Measurements from ENCODE around the gene MOSPD2.

Gene MOSPD2

GRCh38 chrX:14872851-14873675 is at the start of gene MOSPD2, which contains the start of gene FANCB (continued):
- peak; percentile 34; the same call in 1 of the 2 replicates for TF ChIP-seq ZFP37 (tag by site-specific recombination; IDR thresholded peaks at IDR 0.05)
- no peak for TF ChIP-seq ZNF280D (tag by site-specific recombination; IDR thresholded peaks at IDR 0.05)
- peak; percentile 83 for TF ChIP-seq ZFHX2 (tag by site-specific recombination; conservative IDR thresholded peaks at IDR 0.05)
- TF ChIP-seq SP2 (tag by site-specific recombination; IDR thresholded peaks at IDR 0.05) = peak; percentile 93
- peak; percentile 25; the same call in 1 of the 2 replicates for TF ChIP-seq SP7 (tag by site-specific recombination; IDR thresholded peaks at IDR 0.05)
- TF ChIP-seq GLIS2 (tag by site-specific recombination; IDR thresholded peaks at IDR 0.05) = peak; percentile 92
- no peak for TF ChIP-seq PRDM10 (tag by site-specific recombination; IDR thresholded peaks at IDR 0.05)
- no peak for TF ChIP-seq RBAK (tag by site-specific recombination; IDR thresholded peaks at IDR 0.05)
- peak; percentile 61; the same call in 1 of the 2 replicates for TF ChIP-seq ZEB2 (tag by site-specific recombination; IDR thresholded peaks at IDR 0.05)
- no peak for TF ChIP-seq ZNF449 (tag by site-specific recombination; IDR thresholded peaks at IDR 0.05)
- 0 out of 2 replicates have a peak, but pooled peaks have one; percentile 24 for TF ChIP-seq IKZF3 (tag by site-specific recombination; IDR thresholded peaks at IDR 0.05)
- TF ChIP-seq ZBTB17 (tag by site-specific recombination; IDR thresholded peaks at IDR 0.05) = peak; percentile 69
- TF ChIP-seq KLF8 (tag by site-specific recombination; IDR thresholded peaks at IDR 0.05) = peak; percentile 57; the same call in 1 of the 2 replicates
- TF ChIP-seq ZNF596 (tag by site-specific recombination; IDR thresholded peaks at IDR 0.05) = no peak
- peak; percentile 68 for TF ChIP-seq PATZ1 (tag by site-specific recombination; IDR thresholded peaks at IDR 0.05)
- TF ChIP-seq ZNF2 (tag by site-specific recombination; IDR thresholded peaks at IDR 0.05) = peak; percentile 46; the same call in 1 of the 2 replicates
- peak; percentile 88 for TF ChIP-seq SP3 (tag by site-specific recombination; IDR thresholded peaks at IDR 0.05)
- peak; percentile 40; the same call in 1 of the 2 replicates for TF ChIP-seq ZNF366 (tag by site-specific recombination; conservative IDR thresholded peaks at IDR 0.05)
- TF ChIP-seq ZNF585B (tag by site-specific recombination; IDR thresholded peaks at IDR 0.05) = no peak
- TF ChIP-seq EGR2 (tag by site-specific recombination; IDR thresholded peaks at IDR 0.05; ENCODE audit: low read depth) = peak; percentile 84
- peak; percentile 79; the same call in 1 of the 2 replicates for TF ChIP-seq PBX3 (CRISPR knock-in tag; IDR thresholded peaks at IDR 0.05)
- no peak for TF ChIP-seq TCF7L2 (IDR thresholded peaks at IDR 0.05; ENCODE audit: borderline replicate concordance, low read depth, low read length)

All from HEK293 (cell line).